HG02678 (cell line): ENCODE results near the gene NDUFV2.
"Not testable (repeated sequence)": the region's sequence is repeated elsewhere in the genome, so short reads cannot be mapped to it uniquely, and the experiment has no call there.

ENCODE experiments used
- ATAC-seq: cut with Tn5 transposase; IDR thresholded peaks from one replicate; pipeline ENCODE4 v1.9.1; 2021; ENCODE audit warnings: mild to moderate bottlenecking, moderate library complexity; ENCODE audit not compliant: unreplicated experiment

NDUFV2 gene

DNA sequence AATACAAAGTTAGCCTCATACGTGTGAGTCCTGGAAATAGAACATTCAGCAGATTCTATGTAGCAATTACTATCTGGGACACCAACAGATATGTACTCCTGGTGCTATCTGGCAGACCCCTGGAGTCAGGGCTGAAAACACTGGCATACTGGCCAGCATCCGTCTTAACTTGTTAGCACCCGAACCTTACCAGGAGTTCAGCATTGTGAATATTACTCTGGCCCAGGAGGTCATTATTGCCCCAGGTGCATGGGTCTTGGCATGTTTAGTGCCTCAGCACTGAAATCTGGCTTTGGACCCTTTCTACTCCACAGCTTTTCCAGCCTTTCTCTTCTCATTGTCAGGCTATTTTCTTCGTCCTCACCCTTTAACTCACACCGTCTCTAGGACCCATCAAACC lies 11.9 kb upstream of the NDUFV2 start:
- no peak for ATAC-seq

DNA sequence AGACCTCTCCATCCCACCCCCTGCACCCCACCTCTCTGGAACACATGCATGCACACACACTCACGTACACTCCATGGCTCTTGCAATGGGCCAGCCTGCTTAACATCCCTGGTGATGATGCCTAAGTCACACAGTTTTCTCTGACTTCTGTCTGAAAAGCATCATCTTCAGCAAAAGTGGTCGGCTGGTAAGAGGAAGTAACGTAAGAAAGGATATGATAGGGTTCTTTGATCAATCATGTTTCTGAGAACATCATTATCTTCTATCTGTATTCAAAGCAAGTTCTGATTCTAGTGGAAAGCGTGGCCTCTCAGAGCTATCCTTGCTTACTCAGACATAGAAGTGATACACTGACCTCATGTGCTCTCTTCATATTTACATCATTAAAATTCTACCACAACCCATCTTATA lies 11.4 kb upstream of the NDUFV2 start:
- no peak for ATAC-seq

GRCh38 chr18:9092665-9093064 lies 9.8 kb upstream of the NDUFV2 start:
- ATAC-seq = no peak

DNA sequence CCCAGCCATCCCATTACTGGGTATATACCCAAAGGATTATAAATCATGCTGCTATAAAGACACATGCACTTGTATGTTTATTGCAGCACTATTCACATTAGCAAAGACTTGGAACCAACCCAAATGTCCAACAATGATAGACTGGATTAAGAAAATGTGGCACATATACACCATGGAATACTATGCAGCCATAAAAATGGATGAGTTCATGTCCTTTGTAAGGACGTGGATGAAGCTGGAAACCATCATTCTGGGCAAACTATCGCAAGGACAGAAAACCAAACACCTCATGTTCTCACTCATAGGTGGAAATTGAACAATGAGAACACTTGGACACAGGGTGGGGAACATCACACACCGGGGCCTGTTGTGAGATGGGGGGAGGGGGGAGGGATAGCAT lies 9.4 kb upstream of the NDUFV2 start:
- ATAC-seq = not testable (repeated sequence)

GRCh38 chr18:9094307-9095226 lies 7.9 kb upstream of the NDUFV2 start:
- no peak for ATAC-seq

GRCh38 chr18:9095297-9096006 lies 7.0 kb upstream of the NDUFV2 start:
- ATAC-seq = peak; percentile 92

DNA sequence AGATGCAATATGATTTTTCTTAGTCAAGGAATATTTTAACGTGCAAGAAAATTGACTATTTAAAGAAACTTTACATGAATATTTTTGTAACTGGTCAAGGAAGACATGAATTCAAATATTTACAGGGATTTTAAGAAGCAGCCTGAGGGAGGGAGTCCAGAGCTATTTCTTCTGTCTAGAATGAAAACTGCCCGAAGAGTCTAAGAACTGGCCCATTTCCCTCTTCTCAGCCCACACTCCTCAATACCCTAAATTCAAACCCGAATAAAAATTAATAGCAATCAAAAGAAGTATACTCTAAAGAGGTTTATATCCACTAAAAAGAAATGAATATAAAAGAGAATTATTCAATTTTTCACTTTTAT lies 6.5 kb upstream of the NDUFV2 start:
- ATAC-seq = no peak

GRCh38 chr18:9096685-9097084 lies 5.8 kb upstream of the NDUFV2 start:
- ATAC-seq = no peak

DNA sequence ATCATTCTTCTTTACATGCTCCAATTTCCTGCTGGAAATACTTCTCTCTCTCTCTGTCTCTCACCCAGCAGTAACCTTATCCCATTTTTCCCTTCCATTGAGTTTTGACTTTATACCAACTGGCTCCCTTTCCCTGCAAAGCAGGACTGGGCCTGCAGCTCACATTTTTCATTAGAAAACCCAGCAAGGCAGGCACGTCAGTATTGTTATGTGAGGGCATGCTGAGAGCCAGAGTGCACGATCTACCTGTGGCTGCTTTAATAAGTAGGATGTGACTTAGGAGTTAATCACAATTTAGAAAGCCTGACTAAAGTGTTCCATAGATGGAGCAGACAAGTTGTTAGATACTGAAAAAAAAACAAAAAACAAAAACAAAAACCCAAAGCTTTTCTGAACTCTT lies 5.2 kb upstream of the NDUFV2 start:
- no peak for ATAC-seq

DNA sequence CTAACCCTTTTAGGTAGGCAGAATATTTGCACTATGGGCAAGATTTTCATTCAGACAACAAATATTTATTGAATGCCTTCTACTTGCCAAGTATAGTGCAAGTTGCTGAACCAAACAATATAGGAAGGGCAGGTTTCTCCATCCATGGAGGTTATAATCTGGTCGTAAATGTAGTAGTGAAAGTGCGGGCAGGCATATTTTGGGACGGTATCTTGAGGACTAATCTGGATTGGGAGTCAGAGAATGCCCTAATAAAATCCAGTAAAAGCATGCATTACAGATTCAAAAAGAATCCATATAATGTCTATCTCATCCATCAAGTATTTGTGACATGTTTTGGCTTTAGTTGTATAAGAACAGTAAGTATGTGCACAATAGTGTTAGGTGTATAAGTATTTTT lies 1.7 kb upstream of the NDUFV2 start:
- no peak for ATAC-seq

DNA sequence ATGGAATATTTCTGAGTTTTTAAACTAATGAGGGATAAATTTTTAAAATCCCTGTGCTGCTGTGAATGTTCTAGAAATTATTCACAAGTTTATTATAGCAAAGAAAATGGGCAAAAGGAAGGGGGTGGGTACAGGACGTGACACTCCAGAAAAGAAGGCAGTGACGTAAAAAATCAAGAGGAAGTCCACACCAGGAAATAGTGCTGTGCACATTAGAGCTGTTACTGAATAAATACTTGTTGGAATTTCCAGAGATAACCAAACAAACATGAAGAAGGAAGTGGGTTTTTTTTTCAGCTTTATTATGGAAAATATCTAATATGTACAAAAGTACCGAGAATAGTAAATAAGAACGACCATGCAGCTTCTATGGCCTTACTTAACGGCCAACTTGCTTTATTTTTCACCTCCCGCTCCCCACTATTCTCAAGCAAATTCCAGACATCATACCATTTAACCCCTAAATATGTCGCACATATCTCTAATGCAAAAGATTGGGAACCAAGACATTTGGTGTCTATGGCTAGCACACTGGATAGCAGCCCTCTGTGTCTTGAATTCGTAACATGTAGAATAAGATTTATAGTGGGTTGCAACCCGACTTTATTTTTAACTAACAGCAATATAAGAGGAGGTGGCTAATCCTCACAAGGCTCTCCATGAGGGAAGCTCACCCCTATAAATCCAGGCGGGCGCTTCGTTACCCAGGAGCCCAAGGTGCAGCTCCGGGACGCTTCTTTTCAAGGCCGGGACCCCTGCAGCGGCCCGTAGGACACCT lies 580 bp upstream of the NDUFV2 start:
- ATAC-seq = no peak

DNA sequence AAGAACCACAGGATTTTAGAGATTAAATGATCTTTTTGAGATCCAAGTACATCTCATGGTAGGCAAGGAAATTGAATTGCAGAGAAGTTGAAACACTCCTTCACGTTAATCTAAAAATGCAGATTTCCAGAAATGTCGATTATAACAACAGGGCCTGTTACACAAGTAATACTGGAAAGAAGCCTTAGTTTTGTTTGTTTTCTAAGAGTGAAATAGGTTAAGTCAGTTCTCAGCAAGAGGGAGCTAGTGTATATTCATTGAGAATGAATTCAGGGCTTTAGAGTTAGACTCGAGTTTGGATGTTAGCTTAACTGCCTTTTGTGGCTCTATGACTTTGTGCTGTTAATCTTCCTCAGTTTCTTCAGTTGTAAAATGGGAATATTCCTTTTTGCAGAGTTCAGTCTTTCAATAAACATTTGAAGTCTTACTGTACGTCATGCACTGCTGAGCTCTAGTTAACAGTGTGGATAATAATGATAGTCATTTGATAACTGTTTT lies 926 bp downstream of the NDUFV2 start:
- no peak for ATAC-seq

DNA sequence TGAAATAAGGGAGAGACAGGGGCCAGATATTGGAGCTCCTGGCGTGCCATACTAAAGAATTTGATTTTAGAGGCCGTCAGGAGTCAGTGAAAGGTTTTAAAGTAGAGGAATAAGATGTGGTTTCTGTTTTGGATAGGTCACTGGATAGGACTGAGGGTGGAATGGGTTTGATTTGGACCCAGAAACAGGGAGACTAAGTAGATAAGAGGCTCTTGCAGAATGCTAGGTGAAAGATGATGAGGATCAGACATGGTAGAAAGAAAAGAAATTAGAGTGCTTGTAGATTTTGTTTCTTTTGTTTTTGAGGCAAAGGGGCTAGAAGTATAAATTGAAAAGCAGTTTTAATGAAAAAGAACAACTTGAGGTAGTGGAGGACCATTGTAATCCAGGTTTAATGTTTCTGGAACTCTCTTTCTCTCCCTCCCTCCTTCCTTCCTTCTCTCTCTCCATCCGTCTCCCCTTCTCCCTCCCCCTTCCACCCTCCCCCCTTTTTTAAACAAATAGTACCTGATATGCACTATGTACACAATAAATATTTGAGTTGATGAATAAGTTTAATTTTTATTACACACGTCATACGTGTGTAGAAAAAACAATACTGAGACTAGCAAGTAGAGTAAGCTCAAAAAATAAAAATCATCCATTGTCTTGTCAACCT lies 1.9 kb downstream of the NDUFV2 start:
- ATAC-seq = no peak

DNA sequence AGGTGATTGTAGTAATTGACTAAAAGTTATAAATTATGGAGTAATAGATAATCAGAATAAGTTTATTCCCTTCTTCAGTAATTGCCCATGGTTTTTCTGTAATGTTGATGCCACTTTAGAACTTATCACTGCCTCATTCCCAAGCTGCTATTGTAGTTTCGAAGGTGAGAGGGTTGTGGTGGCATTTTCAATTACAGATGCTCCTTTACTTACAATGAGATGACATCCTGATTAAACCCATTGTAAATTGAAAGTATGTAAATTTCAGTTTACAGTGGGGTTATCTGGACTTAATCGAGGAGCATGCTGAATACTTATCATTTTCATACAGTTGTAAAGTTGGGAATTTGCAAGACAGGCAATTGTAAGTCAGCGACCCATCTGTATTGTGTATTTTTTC lies 2.9 kb downstream of the NDUFV2 start:
- ATAC-seq = no peak

DNA sequence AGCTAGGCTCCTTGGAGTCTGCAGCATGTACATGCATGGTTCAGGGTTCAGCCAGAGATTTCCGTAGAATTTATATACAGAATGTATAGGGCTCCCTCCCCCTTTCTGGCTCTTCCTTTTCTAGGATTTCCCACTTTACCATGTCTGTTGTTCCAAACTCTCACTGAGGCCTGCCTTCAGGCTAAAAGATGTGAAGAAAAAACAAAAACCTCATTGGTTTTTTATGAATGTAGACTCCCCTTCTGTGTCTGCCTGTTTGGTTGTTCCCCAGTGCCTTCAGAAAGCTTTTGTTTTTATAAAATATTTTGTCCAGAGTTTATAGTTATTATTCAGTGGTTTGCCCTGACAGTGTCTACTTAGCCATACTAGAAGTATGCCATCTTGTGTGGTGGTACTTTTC lies 3.6 kb downstream of the NDUFV2 start:
- no peak for ATAC-seq

- no peak for ATAC-seq
Measured at GRCh38 chr18:9106800-9107584, 4.5 kb downstream of the NDUFV2 start.

GRCh38 chr18:9108911-9109310 lies 6.4 kb downstream of the NDUFV2 start:
- ATAC-seq = no peak

GRCh38 chr18:9109523-9109922 lies 7.0 kb downstream of the NDUFV2 start:
- no peak for ATAC-seq

DNA sequence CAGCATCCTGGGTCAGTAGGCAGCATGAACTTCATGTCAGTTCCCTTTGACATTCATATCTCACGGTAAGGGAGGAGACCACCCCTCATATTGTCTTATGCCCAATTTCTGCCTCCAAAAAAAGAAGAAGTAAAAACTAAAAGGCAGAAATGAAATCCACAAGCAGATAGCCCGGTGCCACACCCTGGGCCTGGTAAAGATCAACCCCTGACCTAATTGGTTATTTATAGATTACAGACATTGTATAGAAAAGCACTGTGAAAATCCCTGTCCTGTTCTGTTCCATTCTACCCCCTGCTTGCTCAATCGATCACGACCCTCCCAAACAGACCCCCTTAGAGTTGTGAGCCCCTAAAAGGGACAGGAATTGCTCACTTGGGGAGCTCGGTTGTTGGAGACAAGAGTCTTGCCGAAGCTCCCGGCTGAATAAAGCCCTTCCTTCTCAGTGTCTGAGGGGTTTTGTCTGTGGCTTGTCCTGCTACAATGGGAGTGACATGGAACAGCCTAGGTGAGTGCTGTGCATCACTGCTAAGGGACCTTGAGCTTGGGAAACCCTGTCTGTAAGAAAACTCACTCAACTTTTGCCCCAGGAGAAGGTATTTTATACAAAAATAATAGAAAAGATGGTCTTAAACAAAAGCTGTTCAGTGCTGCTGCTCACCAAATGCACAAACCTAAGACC lies 11.1 kb downstream of the NDUFV2 start:
- no peak for ATAC-seq
